ENCODE measurements around the gene WWP2. TPM values are rescaled to one million over a fixed set of nuclear protein-coding genes. Genes with fewer than 3 reads are reported as not detected.
"Not testable (repeated sequence)": the region's sequence is repeated elsewhere in the genome, so short reads cannot be mapped to it uniquely, and the experiment has no call there.

The WWP2 gene
- total RNA-seq, 3 donors from 2014 or later = 34.7 to 44.2 (median 36.5) TPM

- Mint-ChIP-seq H3K9me3 (no peaks in the 10 kb centered on the region), H3K27me3 (ENCODE audit: low read depth) (no peaks in the 10 kb centered on the region), H3K36me3 (ENCODE audit: insufficient read depth) (peaks cover 23% of the 10 kb centered on the region), H3K4me3 (no peak overlapping the region), H3K4me1 (ENCODE audit: low read depth) (peaks cover 3% of the 10 kb centered on the region)
- no peak for ATAC-seq
- DNase-seq = no peak
These were observed 76.4 kb downstream of the WWP2 start for GRCh38 chr16:69838489-69838888.

GRCh38 chr16:69839240-69839688, 77.1 kb downstream of the WWP2 start:
- DNase-seq = no peak
- Mint-ChIP-seq H3K36me3 (ENCODE audit: insufficient read depth) (peaks cover 20% of the 10 kb centered on the region), H3K4me3 (no peak overlapping the region), H3K4me1 (ENCODE audit: low read depth) (peaks cover under 1% of the 10 kb centered on the region), H3K9me3 (no peaks in the 10 kb centered on the region), H3K27me3 (ENCODE audit: low read depth) (no peaks in the 10 kb centered on the region)
- no peak for ATAC-seq

- ATAC-seq (no peak), DNase-seq (no peak)
- peaks cover 21% of the 10 kb centered on the region for H3K36me3 Mint-ChIP-seq (ENCODE audit: insufficient read depth)
- no peaks in the 10 kb centered on the region for H3K9me3 Mint-ChIP-seq
- no peaks in the 10 kb centered on the region for H3K27me3 Mint-ChIP-seq (ENCODE audit: low read depth)
- no peaks in the 10 kb centered on the region for H3K4me1 Mint-ChIP-seq (ENCODE audit: low read depth)
- no peak overlapping the region for H3K4me3 Mint-ChIP-seq
These were observed 77.8 kb downstream of the WWP2 start for GRCh38 chr16:69839798-69840409.

- ATAC-seq (no peak), DNase-seq (no peak)
- Mint-ChIP-seq H3K27me3 (ENCODE audit: low read depth) (no peaks in the 10 kb centered on the region), H3K36me3 (ENCODE audit: insufficient read depth) (peaks cover 22% of the 10 kb centered on the region), H3K4me3 (no peak overlapping the region), H3K4me1 (ENCODE audit: low read depth) (no peaks in the 10 kb centered on the region), H3K9me3 (no peaks in the 10 kb centered on the region)
These were observed 78.8 kb downstream of the WWP2 start for GRCh38 chr16:69840975-69841374.

- Mint-ChIP-seq H3K4me1 (ENCODE audit: low read depth) (no peaks in the 10 kb centered on the region), H3K36me3 (ENCODE audit: insufficient read depth) (peaks cover 29% of the 10 kb centered on the region), H3K27me3 (ENCODE audit: low read depth) (no peaks in the 10 kb centered on the region), H3K4me3 (no peak overlapping the region), H3K9me3 (no peaks in the 10 kb centered on the region)
- DNase-seq (no peak), ATAC-seq (no peak)
These were observed 82.3 kb downstream of the WWP2 start for GRCh38 chr16:69844441-69844840.

GRCh38 chr16:69845181-69845580, 83.0 kb downstream of the WWP2 start:
- H3K4me3 Mint-ChIP-seq = no peak overlapping the region
- DNase-seq (no peak), ATAC-seq (no peak)
- H3K27me3 Mint-ChIP-seq (ENCODE audit: low read depth) = no peaks in the 10 kb centered on the region
- peaks cover 27% of the 10 kb centered on the region for H3K36me3 Mint-ChIP-seq (ENCODE audit: insufficient read depth)
- H3K4me1 Mint-ChIP-seq (ENCODE audit: low read depth) = no peaks in the 10 kb centered on the region
- no peaks in the 10 kb centered on the region for H3K9me3 Mint-ChIP-seq

GRCh38 chr16:69847643-69848042, 85.5 kb downstream of the WWP2 start:
- Mint-ChIP-seq H3K36me3 (ENCODE audit: insufficient read depth) (peaks cover 22% of the 10 kb centered on the region), H3K4me1 (ENCODE audit: low read depth) (no peaks in the 10 kb centered on the region), H3K27me3 (ENCODE audit: low read depth) (no peaks in the 10 kb centered on the region), H3K4me3 (no peak overlapping the region), H3K9me3 (no peaks in the 10 kb centered on the region)
- DNase-seq (no peak), ATAC-seq (no peak)

- no peak for DNase-seq
- ATAC-seq = no peak
- Mint-ChIP-seq H3K27me3 (ENCODE audit: low read depth) (no peaks in the 10 kb centered on the region), H3K4me1 (ENCODE audit: low read depth) (no peaks in the 10 kb centered on the region), H3K9me3 (no peaks in the 10 kb centered on the region), H3K4me3 (no peak overlapping the region), H3K36me3 (ENCODE audit: insufficient read depth) (peaks cover 29% of the 10 kb centered on the region)
These were observed 86.8 kb downstream of the WWP2 start for GRCh38 chr16:69848637-69849545.

- Mint-ChIP-seq H3K9me3 (no peaks in the 10 kb centered on the region), H3K27me3 (ENCODE audit: low read depth) (no peaks in the 10 kb centered on the region), H3K4me3 (no peak overlapping the region), H3K4me1 (ENCODE audit: low read depth) (no peaks in the 10 kb centered on the region), H3K36me3 (ENCODE audit: insufficient read depth) (peaks cover 31% of the 10 kb centered on the region)
- no peak for DNase-seq
- no peak for ATAC-seq
These were observed 89.5 kb downstream of the WWP2 start for GRCh38 chr16:69851491-69852240.

GRCh38 chr16:69852815-69853214, 90.7 kb downstream of the WWP2 start:
- Mint-ChIP-seq H3K4me1 (ENCODE audit: low read depth) (peaks cover 2% of the 10 kb centered on the region), H3K9me3 (no peaks in the 10 kb centered on the region), H3K36me3 (ENCODE audit: insufficient read depth) (peaks cover 31% of the 10 kb centered on the region), H3K4me3 (no peak overlapping the region), H3K27me3 (ENCODE audit: low read depth) (no peaks in the 10 kb centered on the region)
- DNase-seq (no peak), ATAC-seq (no peak)

- H3K9me3 Mint-ChIP-seq = no peaks in the 10 kb centered on the region
- no peak overlapping the region for H3K4me3 Mint-ChIP-seq
- H3K4me1 Mint-ChIP-seq (ENCODE audit: low read depth) = peaks cover 2% of the 10 kb centered on the region
- H3K27me3 Mint-ChIP-seq (ENCODE audit: low read depth) = no peaks in the 10 kb centered on the region
- ATAC-seq = no peak
- H3K36me3 Mint-ChIP-seq (ENCODE audit: insufficient read depth) = peaks cover 33% of the 10 kb centered on the region
- no peak for DNase-seq
These were observed 91.3 kb downstream of the WWP2 start for GRCh38 chr16:69853481-69853880.

- DNase-seq; H3K4me1 Mint-ChIP-seq (ENCODE audit: low read depth); H3K9me3 Mint-ChIP-seq; H3K4me3 Mint-ChIP-seq; ATAC-seq; H3K27me3 Mint-ChIP-seq (ENCODE audit: low read depth): not testable (repeated sequence)
- peaks cover 34% of the 10 kb centered on the region for H3K36me3 Mint-ChIP-seq (ENCODE audit: insufficient read depth)
These were observed 92.6 kb downstream of the WWP2 start for GRCh38 chr16:69854776-69855175.

- H3K4me3 Mint-ChIP-seq = no peak overlapping the region
- DNase-seq (no peak), ATAC-seq (no peak)
- H3K9me3 Mint-ChIP-seq = no peaks in the 10 kb centered on the region
- peaks cover 35% of the 10 kb centered on the region for H3K36me3 Mint-ChIP-seq (ENCODE audit: insufficient read depth)
- peaks cover 2% of the 10 kb centered on the region for H3K4me1 Mint-ChIP-seq (ENCODE audit: low read depth)
- H3K27me3 Mint-ChIP-seq (ENCODE audit: low read depth) = no peaks in the 10 kb centered on the region
These were observed 93.5 kb downstream of the WWP2 start for GRCh38 chr16:69855592-69855991.

All from activated T-cell treated with anti-CD3 and anti-CD28 coated beads, Interleukin-2, amount 50 U/mL, for 4 hours (primary cell).